ENCODE results near the gene CCL20.

Gene CCL20

GRCh38 chr2:227864161-227864756 is 50.6 kb downstream of the CCL20 start:
- H3K27ac ChIP-seq, result no peak overlapping the region
- TF ChIP-seq, protein P1, sequence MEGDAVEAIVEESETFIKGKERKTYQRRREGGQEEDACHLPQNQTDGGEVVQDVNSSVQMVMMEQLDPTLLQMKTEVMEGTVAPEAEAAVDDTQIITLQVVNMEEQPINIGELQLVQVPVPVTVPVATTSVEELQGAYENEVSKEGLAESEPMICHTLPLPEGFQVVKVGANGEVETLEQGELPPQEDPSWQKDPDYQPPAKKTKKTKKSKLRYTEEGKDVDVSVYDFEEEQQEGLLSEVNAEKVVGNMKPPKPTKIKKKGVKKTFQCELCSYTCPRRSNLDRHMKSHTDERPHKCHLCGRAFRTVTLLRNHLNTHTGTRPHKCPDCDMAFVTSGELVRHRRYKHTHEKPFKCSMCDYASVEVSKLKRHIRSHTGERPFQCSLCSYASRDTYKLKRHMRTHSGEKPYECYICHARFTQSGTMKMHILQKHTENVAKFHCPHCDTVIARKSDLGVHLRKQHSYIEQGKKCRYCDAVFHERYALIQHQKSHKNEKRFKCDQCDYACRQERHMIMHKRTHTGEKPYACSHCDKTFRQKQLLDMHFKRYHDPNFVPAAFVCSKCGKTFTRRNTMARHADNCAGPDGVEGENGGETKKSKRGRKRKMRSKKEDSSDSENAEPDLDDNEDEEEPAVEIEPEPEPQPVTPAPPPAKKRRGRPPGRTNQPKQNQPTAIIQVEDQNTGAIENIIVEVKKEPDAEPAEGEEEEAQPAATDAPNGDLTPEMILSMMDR (conservative IDR thresholded peaks at IDR 0.05), result no peak
- no peak for TF ChIP-seq ZFX (IDR thresholded peaks at IDR 0.05)

DNA sequence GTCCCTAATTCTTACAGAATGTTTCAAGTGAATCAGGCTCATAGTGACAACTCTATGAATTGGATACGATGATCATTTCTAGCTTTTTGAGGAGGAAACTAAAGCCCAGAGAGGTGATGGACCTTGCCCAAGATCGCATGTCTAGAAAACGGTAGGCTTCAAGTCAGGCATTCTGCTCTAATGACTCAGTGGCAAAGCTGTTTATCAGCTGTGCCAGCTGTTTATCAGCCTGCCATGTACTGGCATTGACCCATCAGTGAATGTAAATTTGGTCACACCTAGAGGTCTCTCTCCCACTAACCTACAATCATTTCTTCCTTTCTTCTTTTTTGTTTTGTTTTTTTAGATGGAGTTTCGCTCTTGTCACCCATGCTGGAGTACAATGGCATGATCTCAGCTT is 51.6 kb downstream of the CCL20 start:
- TF ChIP-seq ZFX (IDR thresholded peaks at IDR 0.05), result no peak
- TF ChIP-seq, protein P1 (conservative IDR thresholded peaks at IDR 0.05), result no peak
- no peak overlapping the region for H3K27ac ChIP-seq

All from C4-2B (cell line).